HL-60 (cell line): ENCODE measurements around the gene OR5B12.

Experiments
- DNase-seq, 2 experiments: peaks; one replicate each; pipeline ENCODE4 v3.0.0-alpha.2; 2010 to 2020; ENCODE audit warnings: low read depth in 1 of 2, low spot score in 1 of 2
- H3K27ac ChIP-seq: fragments of 250-450 bp; sonication (Bioruptor Pico); replicated peaks from 2 replicates; pipeline ENCODE4 v1.5.1; 2020; ENCODE audit warnings: mild to moderate bottlenecking, moderate library complexity
- H3K27me3 ChIP-seq: fragments of 250-450 bp; sonication (Bioruptor Pico); 2 replicates; pipeline ENCODE4 v1.5.1; 2021; ENCODE audit warnings: mild to moderate bottlenecking, moderate library complexity; ENCODE audit not compliant: insufficient read depth, poor library complexity, severe bottlenecking
- H3K4me3 ChIP-seq: replicated peaks from 2 replicates; pipeline ENCODE4 v1.5.1; 2011; ENCODE audit warnings: mild to moderate bottlenecking, control low read depth, low read length; ENCODE audit not compliant: insufficient read depth
- GABPA ChIP-seq: IDR thresholded peaks from 2 replicates; pipeline ENCODE4 v1.6.1; 2012; ENCODE audit warnings: low read depth
- POLR2AphosphoS5 ChIP-seq: IDR thresholded peaks from 2 replicates; pipeline ENCODE4 v1.6.1; 2012; ENCODE audit warnings: low read depth
- SPI1 ChIP-seq: IDR thresholded peaks from 2 replicates; pipeline ENCODE4 v1.6.1; 2012; ENCODE audit warnings: low read depth, mild to moderate bottlenecking, borderline replicate concordance
- TF ChIP-seq, protein P1 (sequence below): IDR thresholded peaks from one replicate; pipeline ENCODE4 v1.5.1; 2011; ENCODE audit warnings: low read length, control low read depth, inconsistent platforms; ENCODE audit not compliant: insufficient read depth
- TF ChIP-seq, protein P2 (sequence below): IDR thresholded peaks from 2 replicates; pipeline ENCODE4 v1.6.1; 2012; ENCODE audit warnings: low read depth; ENCODE audit not compliant: insufficient replicate concordance

OR5B12 gene

DNA sequence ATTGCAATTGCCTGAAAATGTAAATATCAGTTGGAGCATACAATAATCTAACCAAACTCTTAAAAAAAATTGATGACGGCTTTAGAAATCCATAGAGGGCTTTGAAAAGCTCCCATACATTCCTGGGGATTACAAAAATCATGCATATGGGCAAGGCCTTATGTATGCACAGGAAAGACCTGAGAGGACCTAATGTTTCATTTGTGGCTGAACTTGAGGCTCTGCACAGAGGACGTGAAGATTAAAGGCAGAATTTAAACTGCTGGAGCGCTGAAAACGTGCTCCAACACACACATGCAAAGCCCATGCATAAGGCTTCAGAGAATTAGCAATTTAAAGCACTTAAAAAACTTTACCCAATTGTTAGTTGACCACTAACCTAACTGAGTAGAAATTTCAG, 3.5 kb downstream of the OR5B12 start:
- TF ChIP-seq, protein P1, sequence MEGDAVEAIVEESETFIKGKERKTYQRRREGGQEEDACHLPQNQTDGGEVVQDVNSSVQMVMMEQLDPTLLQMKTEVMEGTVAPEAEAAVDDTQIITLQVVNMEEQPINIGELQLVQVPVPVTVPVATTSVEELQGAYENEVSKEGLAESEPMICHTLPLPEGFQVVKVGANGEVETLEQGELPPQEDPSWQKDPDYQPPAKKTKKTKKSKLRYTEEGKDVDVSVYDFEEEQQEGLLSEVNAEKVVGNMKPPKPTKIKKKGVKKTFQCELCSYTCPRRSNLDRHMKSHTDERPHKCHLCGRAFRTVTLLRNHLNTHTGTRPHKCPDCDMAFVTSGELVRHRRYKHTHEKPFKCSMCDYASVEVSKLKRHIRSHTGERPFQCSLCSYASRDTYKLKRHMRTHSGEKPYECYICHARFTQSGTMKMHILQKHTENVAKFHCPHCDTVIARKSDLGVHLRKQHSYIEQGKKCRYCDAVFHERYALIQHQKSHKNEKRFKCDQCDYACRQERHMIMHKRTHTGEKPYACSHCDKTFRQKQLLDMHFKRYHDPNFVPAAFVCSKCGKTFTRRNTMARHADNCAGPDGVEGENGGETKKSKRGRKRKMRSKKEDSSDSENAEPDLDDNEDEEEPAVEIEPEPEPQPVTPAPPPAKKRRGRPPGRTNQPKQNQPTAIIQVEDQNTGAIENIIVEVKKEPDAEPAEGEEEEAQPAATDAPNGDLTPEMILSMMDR = no peak
- TF ChIP-seq, protein P2, sequence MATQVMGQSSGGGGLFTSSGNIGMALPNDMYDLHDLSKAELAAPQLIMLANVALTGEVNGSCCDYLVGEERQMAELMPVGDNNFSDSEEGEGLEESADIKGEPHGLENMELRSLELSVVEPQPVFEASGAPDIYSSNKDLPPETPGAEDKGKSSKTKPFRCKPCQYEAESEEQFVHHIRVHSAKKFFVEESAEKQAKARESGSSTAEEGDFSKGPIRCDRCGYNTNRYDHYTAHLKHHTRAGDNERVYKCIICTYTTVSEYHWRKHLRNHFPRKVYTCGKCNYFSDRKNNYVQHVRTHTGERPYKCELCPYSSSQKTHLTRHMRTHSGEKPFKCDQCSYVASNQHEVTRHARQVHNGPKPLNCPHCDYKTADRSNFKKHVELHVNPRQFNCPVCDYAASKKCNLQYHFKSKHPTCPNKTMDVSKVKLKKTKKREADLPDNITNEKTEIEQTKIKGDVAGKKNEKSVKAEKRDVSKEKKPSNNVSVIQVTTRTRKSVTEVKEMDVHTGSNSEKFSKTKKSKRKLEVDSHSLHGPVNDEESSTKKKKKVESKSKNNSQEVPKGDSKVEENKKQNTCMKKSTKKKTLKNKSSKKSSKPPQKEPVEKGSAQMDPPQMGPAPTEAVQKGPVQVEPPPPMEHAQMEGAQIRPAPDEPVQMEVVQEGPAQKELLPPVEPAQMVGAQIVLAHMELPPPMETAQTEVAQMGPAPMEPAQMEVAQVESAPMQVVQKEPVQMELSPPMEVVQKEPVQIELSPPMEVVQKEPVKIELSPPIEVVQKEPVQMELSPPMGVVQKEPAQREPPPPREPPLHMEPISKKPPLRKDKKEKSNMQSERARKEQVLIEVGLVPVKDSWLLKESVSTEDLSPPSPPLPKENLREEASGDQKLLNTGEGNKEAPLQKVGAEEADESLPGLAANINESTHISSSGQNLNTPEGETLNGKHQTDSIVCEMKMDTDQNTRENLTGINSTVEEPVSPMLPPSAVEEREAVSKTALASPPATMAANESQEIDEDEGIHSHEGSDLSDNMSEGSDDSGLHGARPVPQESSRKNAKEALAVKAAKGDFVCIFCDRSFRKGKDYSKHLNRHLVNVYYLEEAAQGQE = no peak
- TF ChIP-seq SPI1 = no peak
- no peak for TF ChIP-seq POLR2AphosphoS5
- TF ChIP-seq GABPA = no peak
- Histone ChIP-seq H3K27ac (no peak overlapping the region), H3K4me3 (no peak overlapping the region), H3K27me3 (no peaks in the 10 kb centered on the region)
- no peak for DNase-seq

DNA sequence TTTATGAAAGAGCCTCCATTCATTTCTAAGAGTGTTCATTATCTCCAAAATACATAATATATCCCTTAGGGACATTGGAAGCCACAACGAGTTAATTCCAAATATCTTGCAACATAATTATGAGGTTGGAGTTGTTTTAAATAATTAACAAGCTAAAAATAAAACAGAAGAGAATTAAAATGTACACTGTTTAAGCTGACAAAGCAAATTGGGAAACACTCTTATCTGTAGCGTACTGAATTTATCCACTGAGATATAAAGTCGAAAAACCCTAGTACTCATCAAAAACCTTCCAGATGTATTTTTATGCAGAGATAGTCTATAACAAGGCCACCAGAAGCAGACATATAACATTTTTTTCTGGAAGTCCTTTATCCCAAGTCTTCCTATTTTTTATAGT, 7.8 kb downstream of the OR5B12 start:
- DNase-seq = no peak
- no peak overlapping the region for H3K27ac ChIP-seq
- no peak overlapping the region for H3K4me3 ChIP-seq
- H3K27me3 ChIP-seq = no peaks in the 10 kb centered on the region
- TF ChIP-seq SPI1 (no peak), POLR2AphosphoS5 (no peak), GABPA (no peak)
- TF ChIP-seq, protein P2 = no peak
- TF ChIP-seq, protein P1 = no peak

DNA sequence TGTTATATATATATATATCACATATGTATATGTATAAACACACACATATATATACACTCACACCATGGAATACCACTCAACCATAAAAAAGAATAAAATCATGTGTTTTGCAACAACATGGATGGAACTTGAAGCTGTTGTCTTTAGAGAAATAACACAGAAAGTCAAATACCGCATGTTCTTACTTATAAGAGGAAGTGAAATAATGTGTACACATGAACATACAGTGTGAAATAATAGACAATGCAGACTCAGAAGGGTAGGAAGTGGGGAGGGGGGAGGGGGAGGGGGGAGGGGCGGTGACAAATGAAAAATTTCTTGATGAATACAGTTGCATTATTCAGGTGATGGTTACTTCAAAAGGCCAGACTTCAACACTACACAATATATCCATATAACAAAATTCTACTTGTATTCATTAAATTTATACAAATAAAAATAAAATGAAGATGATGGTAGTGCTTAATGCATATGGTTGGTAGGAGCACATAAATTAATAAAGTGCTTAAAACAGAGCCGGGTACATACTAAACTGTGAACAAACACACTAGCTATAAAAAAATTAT, 8.3 kb downstream of the OR5B12 start:
- H3K4me3 ChIP-seq = no peak overlapping the region
- H3K27ac ChIP-seq = no peak overlapping the region
- H3K27me3 ChIP-seq = no peaks in the 10 kb centered on the region
- peak in 1 of 2 experiments; percentile 5 for DNase-seq
- TF ChIP-seq, protein P1 = no peak
- peak; percentile 71 for TF ChIP-seq SPI1

DNA sequence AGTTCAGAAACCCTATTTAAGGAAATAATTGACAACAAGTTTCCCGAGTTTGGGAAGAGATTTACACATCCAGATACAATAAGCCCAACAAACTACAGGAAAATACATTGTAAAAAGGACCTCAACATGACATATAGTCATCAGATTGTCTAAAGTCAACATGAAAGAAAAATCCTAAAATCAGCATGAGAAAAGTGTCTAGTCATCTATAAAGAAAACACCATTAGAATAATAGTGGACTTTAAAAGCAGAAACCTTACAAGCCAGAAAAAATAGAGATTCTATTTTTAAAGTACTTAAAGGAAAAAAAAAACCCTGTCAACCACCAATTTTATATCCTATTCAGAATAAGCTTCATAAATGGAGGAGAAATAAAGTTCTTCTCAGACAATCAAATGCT, 12.8 kb downstream of the OR5B12 start:
- Histone ChIP-seq H3K27me3 (no peaks in the 10 kb centered on the region), H3K27ac (no peak overlapping the region), H3K4me3 (no peak overlapping the region)
- no peak for DNase-seq
- no peak for TF ChIP-seq GABPA
- TF ChIP-seq, protein P2 = no peak
